Breast epithelium (tissue), 4 donors: ENCODE measurements around the gene NRIP1. TPM values are rescaled to one million over a fixed set of nuclear protein-coding genes. Genes with fewer than 3 reads are reported as not detected.

Experiments used
- DNase-seq, 2 donors: peaks; one replicate each; pipeline ENCODE4 v3.0.0-alpha.2; 2019; ENCODE audit warnings: low spot score in 2 of 2
- H3K27ac ChIP-seq, 2 donors: fragments of 200-600 bp; sonication (generic) in 1 of 2; one replicate each; pipeline ENCODE4 v1.5.1; 2016 to 2019; ENCODE audit warnings: mild to moderate bottlenecking in 1 of 2
- H3K27me3 ChIP-seq, 2 donors: fragments of 200-600 bp; sonication (generic) in 1 of 2; one replicate each; pipeline versions ENCODE4 v1.5.1 to v1.6.0; 2017 to 2019; ENCODE audit warnings: control low read depth in 1 of 2, mild to moderate bottlenecking in 1 of 2
- H3K36me3 ChIP-seq: fragments of 200-600 bp; one replicate; pipeline ENCODE4 v1.5.1; 2019
- H3K4me1 ChIP-seq, 2 donors: fragments of 200-600 bp; sonication (generic); one replicate each; pipeline ENCODE4 v1.5.1; 2016 to 2019; ENCODE audit warnings: control low read depth in 1 of 2
- H3K4me3 ChIP-seq, 3 donors: fragments of 200-600 bp; sonication (generic); 1 replicate in 2 of 3; 2 replicates in 1 of 3; pipeline ENCODE4 v1.5.1; 2016 to 2019; ENCODE audit warnings: mild to moderate bottlenecking in 3 of 3, moderate library complexity in 2 of 3
- H3K9me3 ChIP-seq, 2 donors: fragments of 200-600 bp; sonication (generic) in 1 of 2; one replicate each; pipeline ENCODE4 v1.5.1; 2016 to 2019; ENCODE audit warnings: control low read depth in 1 of 2
- CTCF ChIP-seq, 3 donors: fragments of 450-650 bp; IDR thresholded peaks; one replicate each; pipeline ENCODE4 v1.5.1; 2016 to 2017; ENCODE audit warnings: antibody characterized with exemption in 3 of 3, mild to moderate bottlenecking in 3 of 3, moderate library complexity in 3 of 3
- POLR2A ChIP-seq: fragments of 450-650 bp; IDR thresholded peaks from one replicate; pipeline ENCODE4 v1.6.1; 2016; ENCODE audit warnings: antibody characterized with exemption, mild to moderate bottlenecking, moderate library complexity
- POLR2AphosphoS5 ChIP-seq, 3 donors: sonication (generic); formaldehyde crosslinking; IDR thresholded peaks; one replicate each; pipeline ENCODE4 v1.6.1; 2017; ENCODE audit warnings: antibody characterized with exemption in 3 of 3
- intact Hi-C: fragments of 100-400 bp; cut with DNase I; formaldehyde crosslinking; loops from one replicate; pipeline ENCODE4 v1.15.1; 2023; ENCODE audit warnings: low total_unique reads
- total RNA-seq, 3 donors: library from RNA; depleted of rRNA; stranded (reverse); fragments of >200 nt; gene quantifications; one replicate each; pipeline ENCODE4 v1.1.0, GENCODE V29; 2016

The NRIP1 gene
- total RNA-seq, 3 donors from 2014 or later = 82.0 to 121 (median 105) TPM

GRCh38 chr21:14998336-14998735, 66.5 kb downstream of the NRIP1 start:
- Histone ChIP-seq H3K4me1 (peaks cover 0 to 6% of the 10 kb centered on the region in 2 donors), H3K4me3 (no peak overlapping the region), H3K9me3 (no peaks in the 10 kb centered on the region), H3K36me3 (no peaks in the 10 kb centered on the region), H3K27ac (no peak overlapping the region), H3K27me3 (no peaks in the 10 kb centered on the region)
- no peak for DNase-seq
- no peak for TF ChIP-seq CTCF (IDR thresholded peaks at IDR 0.05)
- TF ChIP-seq POLR2AphosphoS5 (IDR thresholded peaks at IDR 0.05) = no peak
- TF ChIP-seq POLR2A = no peak
- intact Hi-C loops = no loop called here

GRCh38 chr21:14995695-14996490, 68.9 kb downstream of the NRIP1 start:
- no peak for TF ChIP-seq CTCF (IDR thresholded peaks at IDR 0.05)
- TF ChIP-seq POLR2A = no peak
- TF ChIP-seq POLR2AphosphoS5 (IDR thresholded peaks at IDR 0.05) = no peak
- no peaks in the 10 kb centered on the region for H3K9me3 ChIP-seq
- DNase-seq = no peak
- no peaks in the 10 kb centered on the region for H3K36me3 ChIP-seq
- no peaks in the 10 kb centered on the region for H3K4me1 ChIP-seq
- H3K27me3 ChIP-seq = no peaks in the 10 kb centered on the region
- H3K4me3 ChIP-seq = no peak overlapping the region
- intact Hi-C loops = no loop called here
- H3K27ac ChIP-seq = no peak overlapping the region

- Histone ChIP-seq H3K36me3 (no peaks in the 10 kb centered on the region), H3K27me3 (no peaks in the 10 kb centered on the region), H3K27ac (no peak overlapping the region), H3K4me3 (no peak overlapping the region), H3K4me1 (no peaks in the 10 kb centered on the region), H3K9me3 (no peaks in the 10 kb centered on the region)
- intact Hi-C loops = no loop called here
- no peak for TF ChIP-seq POLR2A
- TF ChIP-seq CTCF (IDR thresholded peaks at IDR 0.05) = no peak
- TF ChIP-seq POLR2AphosphoS5 (IDR thresholded peaks at IDR 0.05) = no peak
- no peak for DNase-seq
Measured at GRCh38 chr21:14995226-14995625, 69.6 kb downstream of the NRIP1 start.

GRCh38 chr21:14993115-14993514, 71.7 kb downstream of the NRIP1 start:
- no peak for DNase-seq
- Histone ChIP-seq H3K9me3 (no peaks in the 10 kb centered on the region), H3K36me3 (no peaks in the 10 kb centered on the region), H3K27me3 (no peaks in the 10 kb centered on the region), H3K4me1 (no peaks in the 10 kb centered on the region), H3K27ac (no peak overlapping the region), H3K4me3 (no peak overlapping the region)
- TF ChIP-seq POLR2A = no peak
- intact Hi-C loops = no loop called here

- intact Hi-C loops = no loop called here
- no peak for DNase-seq
- TF ChIP-seq POLR2AphosphoS5 (IDR thresholded peaks at IDR 0.05) (no peak), CTCF (IDR thresholded peaks at IDR 0.05) (no peak), POLR2A (no peak)
Measured at GRCh38 chr21:14991957-14992356, 72.8 kb downstream of the NRIP1 start.

More at GRCh38 chr21:14991957-14992356, 72.8 kb downstream of the NRIP1 start:
- Histone ChIP-seq H3K9me3 (no peaks in the 10 kb centered on the region), H3K27me3 (no peaks in the 10 kb centered on the region), H3K36me3 (no peaks in the 10 kb centered on the region), H3K27ac (no peak overlapping the region), H3K4me3 (no peak overlapping the region), H3K4me1 (no peaks in the 10 kb centered on the region)
